DMS114 treated with DMSO at 0.1 percent for 48 hours (cell line): ENCODE results near the gene WFDC5.

Source experiments
- DNase-seq: peaks from one replicate; lab custom pipeline; 2025; ENCODE audit not compliant: unreplicated experiment; lab: John Stamatoyannopoulos, UW

The WFDC5 gene

GRCh38 chr20:45115829-45116228, 855 bp upstream of the WFDC5 start:
- DNase-seq = no peak

GRCh38 chr20:45115386-45115774, 406 bp upstream of the WFDC5 start:
- DNase-seq = no peak

- no peak for DNase-seq
Measured at GRCh38 chr20:45113865-45114264, 1.1 kb downstream of the WFDC5 start.

- no peak for DNase-seq
Measured at GRCh38 chr20:45112754-45113153, 2.2 kb downstream of the WFDC5 start.

- no peak for DNase-seq
Measured at GRCh38 chr20:45111799-45112471, 3.0 kb downstream of the WFDC5 start.

- DNase-seq = no peak
Measured at GRCh38 chr20:45111285-45111684, 3.7 kb downstream of the WFDC5 start.

DNA sequence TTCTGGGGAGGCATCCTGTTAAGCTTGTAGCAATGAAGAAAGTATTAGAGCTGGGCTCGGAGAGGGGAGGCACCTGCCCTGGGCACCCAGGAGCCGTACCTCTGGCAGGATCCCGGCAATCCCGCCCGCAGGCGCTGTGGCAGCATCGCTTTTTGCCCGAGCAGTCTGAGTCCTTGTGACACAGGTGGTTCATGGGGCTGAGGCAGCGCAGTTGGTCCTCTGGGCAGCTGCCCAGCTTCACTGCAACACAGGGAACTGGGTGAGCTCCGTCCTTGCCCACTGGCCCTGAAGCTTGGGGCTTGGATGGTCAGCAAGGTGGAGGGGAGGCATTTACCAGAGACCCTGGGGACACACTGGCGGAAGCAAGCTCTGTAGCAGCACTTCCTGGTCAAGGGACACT, 4.7 kb downstream of the WFDC5 start:
- no peak for DNase-seq

- no peak for DNase-seq
Measured at GRCh38 chr20:45109634-45110033, 5.3 kb downstream of the WFDC5 start.

DNA sequence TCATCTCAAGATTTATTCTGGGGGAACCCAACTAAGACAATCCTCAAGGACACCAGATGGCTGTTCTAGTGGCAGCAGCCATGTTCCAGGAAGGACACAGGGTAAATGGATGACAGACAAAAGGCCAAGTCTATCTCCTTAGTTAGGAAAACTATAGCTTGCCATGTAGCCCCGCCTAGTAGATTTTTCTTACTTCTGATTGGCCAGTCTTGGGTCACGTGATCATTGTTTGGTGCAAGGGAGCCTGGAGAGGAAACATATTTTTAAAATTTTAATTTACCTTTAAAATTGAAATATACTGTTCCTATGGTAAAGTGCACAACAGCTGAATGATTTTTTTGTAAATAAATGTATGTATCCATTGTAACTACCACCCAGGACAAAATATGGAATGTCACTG, 9.7 kb downstream of the WFDC5 start:
- no peak for DNase-seq

GRCh38 chr20:45104786-45105185, 10.2 kb downstream of the WFDC5 start:
- no peak for DNase-seq

- no peak for DNase-seq
Measured at GRCh38 chr20:45103072-45103471, 11.9 kb downstream of the WFDC5 start.

DNA sequence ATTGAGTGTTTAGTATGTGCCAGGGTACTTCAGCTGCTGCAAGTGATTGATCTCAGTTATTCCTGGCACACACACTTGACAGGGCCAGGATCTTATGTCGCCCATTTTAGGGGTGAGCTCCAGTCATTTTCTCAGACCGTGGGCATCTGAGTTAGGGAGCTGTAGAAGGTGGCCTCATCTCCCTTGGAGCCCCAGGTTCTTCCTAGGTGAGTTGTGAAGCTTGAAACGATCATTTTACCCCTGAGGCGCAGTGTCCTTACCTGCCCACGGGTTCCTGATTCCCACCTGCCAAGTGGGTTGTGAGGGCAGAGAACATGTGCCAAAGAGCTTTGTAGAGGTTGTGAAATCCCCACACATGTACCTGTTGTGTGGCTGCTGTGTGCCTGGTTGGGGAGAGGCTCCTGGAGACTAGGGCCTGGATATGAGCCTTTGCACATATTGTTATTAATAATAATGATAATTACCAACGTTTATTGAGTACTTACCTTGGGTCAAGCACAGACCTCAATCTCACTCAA, 13.6 kb downstream of the WFDC5 start:
- DNase-seq = no peak

GRCh38 chr20:45100563-45101245, 14.3 kb downstream of the WFDC5 start, which contains the start of gene KCNS1:
Gene KCNS1, minus strand, starts transcription at chr20:45101127. Its CDS starts 1,891 bp downstream, at chr20:45099236.
- no peak for DNase-seq

DNA sequence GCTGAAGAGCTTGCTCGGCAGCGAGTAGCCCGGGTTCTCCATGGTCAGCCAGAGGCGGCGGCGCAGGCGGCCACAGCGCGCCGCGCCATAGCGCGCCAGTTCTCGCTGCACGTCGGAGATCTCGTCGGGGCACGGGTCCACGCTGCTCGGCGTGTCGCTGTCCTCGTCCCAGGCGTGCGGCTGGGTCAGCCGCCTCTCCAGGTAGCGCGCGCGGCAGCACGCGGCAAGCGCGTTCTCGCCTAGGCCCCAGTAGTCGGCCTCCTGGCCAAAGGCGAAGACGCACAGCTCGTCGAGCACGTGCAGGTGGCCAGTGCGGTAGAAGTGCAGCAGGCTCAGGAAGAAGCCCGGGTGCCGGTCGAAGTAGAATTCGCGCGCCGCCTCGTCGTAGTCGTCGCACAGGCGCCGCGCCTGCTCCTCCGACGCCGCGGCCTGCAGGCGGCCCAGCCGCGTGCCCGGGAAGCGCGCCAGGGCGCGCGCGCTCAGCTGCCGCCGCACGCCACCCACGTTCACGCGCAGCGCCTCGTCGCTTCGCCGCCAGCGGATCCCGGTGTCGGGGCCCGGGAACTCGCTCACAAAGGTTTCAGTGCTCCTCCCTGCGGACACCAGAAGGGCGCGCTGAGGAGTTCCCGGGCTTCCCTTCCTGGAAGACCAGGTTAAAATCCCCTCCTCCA, 16.7 kb downstream of the WFDC5 start:
- no peak for DNase-seq

- DNase-seq = no peak
Measured at GRCh38 chr20:45097485-45098102, 17.4 kb downstream of the WFDC5 start.

GRCh38 chr20:45096781-45097180, 18.2 kb downstream of the WFDC5 start:
- DNase-seq = no peak

GRCh38 chr20:45095805-45096238, 19.2 kb downstream of the WFDC5 start:
- peak; percentile 6 for DNase-seq

DNA sequence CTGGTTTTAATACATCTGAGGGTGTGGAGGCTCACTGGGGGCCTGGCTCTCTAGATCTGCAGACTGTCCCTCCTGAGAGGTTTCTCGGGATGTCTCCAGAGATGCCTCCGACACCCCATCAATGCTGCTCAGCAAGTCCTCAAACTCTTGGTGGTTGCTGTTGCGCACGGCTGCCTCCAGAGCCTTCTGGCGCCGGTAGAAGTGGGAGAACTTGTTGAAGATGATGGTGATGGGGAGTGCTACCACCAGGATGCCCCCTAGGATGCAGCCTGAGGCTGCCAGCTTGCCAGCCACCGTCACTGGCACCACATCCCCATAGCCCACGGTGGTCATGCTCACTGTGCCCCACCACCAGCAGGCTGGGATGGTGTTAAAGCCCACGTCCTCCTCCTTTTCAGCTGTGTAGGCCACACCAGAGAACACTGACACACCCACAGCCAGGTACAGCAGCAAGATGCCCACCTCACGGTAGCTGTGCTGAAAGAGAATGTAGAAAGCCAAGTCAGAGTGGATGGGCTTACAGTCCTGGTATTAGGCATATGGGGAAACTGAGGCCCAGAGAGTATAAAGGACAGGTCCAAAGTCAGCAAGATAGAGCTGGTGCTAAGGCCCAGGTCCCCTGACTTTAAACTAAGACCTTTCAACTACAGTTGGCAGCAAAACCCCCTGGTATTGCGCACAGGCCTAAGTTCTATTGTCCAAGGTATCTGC, 20.0 kb downstream of the WFDC5 start:
- no peak for DNase-seq

- DNase-seq = no peak
Measured at GRCh38 chr20:45094201-45094600, 20.8 kb downstream of the WFDC5 start.

DNA sequence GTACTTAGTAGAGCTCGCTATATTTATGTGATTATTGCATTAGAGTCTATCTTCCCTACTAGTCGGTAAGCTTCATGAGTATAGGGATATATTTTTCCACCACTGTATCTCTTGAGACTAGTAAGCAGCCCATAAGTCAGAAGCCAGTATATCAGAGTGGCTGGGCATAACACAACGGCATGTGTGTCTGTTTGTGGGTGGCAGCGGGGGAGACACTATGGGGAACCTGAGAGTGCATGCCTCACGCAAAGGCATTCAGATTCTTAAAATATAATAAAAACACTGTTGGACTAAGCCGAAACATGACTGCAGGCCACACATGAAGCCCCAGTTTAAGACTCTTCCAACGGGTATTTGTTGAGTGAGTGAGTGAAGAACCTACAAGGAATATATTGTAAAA, 22.1 kb downstream of the WFDC5 start:
- DNase-seq = no peak

DNA sequence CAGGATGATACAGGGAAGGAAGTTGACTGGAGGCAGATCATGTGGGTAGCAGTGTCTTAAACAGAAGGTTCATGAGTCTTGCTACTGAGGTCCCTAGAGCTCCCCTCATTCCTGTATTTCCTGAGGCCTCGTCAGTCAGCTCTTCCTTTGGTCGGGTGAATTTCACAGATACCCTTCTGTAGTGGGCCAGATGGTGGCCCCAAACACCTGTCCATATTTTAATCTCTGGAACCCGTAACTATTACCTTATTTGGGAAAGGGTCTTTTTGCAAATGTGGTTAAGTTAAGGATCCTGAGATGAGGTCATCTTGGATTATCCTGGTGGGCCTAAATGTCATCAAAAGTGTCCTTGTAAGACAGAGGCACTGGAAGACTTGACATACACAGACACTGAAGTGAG, 23.6 kb downstream of the WFDC5 start:
- no peak for DNase-seq
